NB4 (cell line): ENCODE data around the gene MAST4.

Source experiments
- DNase-seq: peaks from one replicate; pipeline ENCODE4 v3.0.0; 2010; ENCODE audit warnings: low read depth
- H3K4me3 ChIP-seq: one replicate; pipeline ENCODE4 v1.5.1; 2011; ENCODE audit warnings: mild to moderate bottlenecking, low read depth, low read length, moderate library complexity
- MYC ChIP-seq: IDR thresholded peaks from 2 replicates; pipeline ENCODE4 v1.6.1; 2011; ENCODE audit warnings: low read depth, low read length
- POLR2A ChIP-seq: IDR thresholded peaks from 2 replicates; pipeline ENCODE4 v1.6.1; 2011; ENCODE audit warnings: mild to moderate bottlenecking; ENCODE audit not compliant: insufficient read length; ENCODE audit errors: extremely low read depth
- TF ChIP-seq, protein P1 (sequence below): IDR thresholded peaks from 2 replicates; pipeline ENCODE4 v1.6.1; 2011; ENCODE audit warnings: low read depth, low read length
- TF ChIP-seq, protein P2 (sequence below): IDR thresholded peaks from one replicate; pipeline ENCODE4 v1.5.1; 2012; ENCODE audit warnings: low read depth, low read length

Gene MAST4

DNA sequence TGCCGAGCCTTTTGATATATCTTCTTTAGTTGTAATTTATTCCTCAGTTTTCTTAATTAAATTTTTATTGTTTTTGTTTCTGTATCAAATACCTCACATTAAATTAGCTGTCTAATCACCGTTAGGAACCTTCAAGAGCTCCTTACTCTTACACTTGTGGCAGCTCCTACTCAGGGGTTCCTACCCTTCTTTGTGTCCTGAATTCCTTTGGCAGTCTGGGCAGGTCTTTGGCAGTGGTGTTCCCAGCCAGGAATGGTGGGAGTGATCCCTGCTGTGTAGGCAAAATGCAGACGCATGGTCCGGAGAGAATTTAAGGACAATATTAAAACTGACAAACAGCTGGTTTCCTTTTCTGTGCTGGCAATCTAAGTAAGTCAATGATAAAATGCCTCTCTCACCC is 41.8 kb downstream of the MAST4 start:
- DNase-seq = no peak
- TF ChIP-seq POLR2A (no peak), MYC (no peak)
- TF ChIP-seq, protein P1, sequence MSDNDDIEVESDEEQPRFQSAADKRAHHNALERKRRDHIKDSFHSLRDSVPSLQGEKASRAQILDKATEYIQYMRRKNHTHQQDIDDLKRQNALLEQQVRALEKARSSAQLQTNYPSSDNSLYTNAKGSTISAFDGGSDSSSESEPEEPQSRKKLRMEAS = no peak
- TF ChIP-seq, protein P2, sequence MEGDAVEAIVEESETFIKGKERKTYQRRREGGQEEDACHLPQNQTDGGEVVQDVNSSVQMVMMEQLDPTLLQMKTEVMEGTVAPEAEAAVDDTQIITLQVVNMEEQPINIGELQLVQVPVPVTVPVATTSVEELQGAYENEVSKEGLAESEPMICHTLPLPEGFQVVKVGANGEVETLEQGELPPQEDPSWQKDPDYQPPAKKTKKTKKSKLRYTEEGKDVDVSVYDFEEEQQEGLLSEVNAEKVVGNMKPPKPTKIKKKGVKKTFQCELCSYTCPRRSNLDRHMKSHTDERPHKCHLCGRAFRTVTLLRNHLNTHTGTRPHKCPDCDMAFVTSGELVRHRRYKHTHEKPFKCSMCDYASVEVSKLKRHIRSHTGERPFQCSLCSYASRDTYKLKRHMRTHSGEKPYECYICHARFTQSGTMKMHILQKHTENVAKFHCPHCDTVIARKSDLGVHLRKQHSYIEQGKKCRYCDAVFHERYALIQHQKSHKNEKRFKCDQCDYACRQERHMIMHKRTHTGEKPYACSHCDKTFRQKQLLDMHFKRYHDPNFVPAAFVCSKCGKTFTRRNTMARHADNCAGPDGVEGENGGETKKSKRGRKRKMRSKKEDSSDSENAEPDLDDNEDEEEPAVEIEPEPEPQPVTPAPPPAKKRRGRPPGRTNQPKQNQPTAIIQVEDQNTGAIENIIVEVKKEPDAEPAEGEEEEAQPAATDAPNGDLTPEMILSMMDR = no peak
- H3K4me3 ChIP-seq = no peak overlapping the region

DNA sequence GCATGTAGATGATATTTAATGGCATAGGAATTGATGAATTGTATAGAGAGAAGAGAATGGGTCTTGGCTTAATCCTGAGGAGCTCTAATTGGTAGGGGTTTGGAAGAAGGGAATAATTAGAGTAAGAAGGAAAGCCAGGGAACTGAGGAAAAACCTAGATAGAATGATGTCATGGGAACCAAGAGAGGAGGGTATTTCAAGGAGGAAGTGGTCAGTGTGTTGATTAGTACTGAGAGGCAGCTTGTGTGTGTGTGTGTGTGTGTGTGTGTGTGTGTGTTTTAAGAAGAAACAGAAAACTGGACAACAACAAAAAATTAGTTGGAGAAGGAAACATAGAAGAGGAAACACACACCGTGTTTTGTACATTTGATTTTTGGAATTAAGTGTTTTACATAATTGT is 42.8 kb downstream of the MAST4 start:
- TF ChIP-seq POLR2A (no peak), MYC (no peak)
- TF ChIP-seq, protein P2 = no peak
- TF ChIP-seq, protein P1 = no peak
- no peak overlapping the region for H3K4me3 ChIP-seq
- no peak for DNase-seq

DNA sequence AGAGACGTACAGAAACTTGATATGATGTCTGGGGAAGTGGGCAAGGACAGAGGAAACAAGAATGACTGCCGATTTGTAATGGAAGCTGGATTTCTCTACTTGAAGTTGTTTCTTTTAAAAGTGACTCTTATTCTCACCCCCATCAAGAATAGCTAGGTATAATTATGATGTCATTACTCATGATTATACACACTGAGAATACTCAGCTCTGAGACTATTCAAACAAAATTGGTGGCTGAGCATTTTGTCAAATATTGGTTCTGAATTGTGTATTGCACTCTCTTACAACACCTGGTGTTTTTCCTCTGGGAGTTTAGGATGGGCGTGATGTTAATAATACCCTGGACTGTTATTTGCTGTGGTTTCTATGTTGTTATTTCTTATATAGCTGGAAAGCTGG is 46.3 kb downstream of the MAST4 start:
- TF ChIP-seq, protein P1 = no peak
- TF ChIP-seq POLR2A (no peak), MYC (no peak)
- TF ChIP-seq, protein P2 = no peak
- no peak for DNase-seq
- no peak overlapping the region for H3K4me3 ChIP-seq

DNA sequence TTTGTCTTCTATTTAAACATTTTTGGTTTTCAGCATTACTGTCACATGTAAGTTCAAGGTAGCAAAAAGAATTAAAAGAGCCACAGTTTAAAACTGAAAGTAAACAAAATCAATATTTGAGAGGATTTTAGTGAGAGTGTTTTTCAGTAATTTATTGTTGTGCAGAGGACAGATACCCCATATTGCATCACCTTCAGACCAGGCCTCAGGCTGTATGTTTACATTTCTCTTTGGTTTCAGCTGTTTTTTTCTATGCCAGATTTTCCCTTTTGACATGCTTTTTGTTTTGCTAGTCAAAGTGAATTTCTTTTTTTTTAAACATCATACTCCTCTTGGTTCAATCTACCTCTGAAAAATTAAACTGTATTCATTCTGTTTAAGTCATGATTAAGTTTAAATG is 47.2 kb downstream of the MAST4 start:
- TF ChIP-seq, protein P2 = no peak
- TF ChIP-seq POLR2A = no peak
- TF ChIP-seq MYC = no peak
- no peak for DNase-seq
- no peak overlapping the region for H3K4me3 ChIP-seq

DNA sequence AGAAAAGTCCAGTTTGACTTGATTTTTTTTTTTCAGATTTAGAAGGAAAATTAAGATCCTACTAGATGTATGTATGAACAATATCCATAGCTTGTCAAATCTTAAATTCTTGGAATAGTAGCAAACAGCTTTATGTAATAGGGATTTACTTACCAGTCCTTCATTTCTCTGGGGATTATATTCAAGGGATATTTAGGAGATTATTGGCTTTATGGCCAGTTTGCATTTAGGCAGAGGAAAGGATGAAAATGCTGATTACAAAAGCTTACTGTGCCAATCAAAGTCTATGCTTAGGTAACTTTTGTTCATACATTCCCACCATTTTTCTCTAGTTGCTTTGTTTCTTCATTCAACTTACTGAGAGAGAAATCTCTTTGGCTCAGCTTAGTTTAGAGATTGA is 47.9 kb downstream of the MAST4 start:
- H3K4me3 ChIP-seq = no peak overlapping the region
- no peak for DNase-seq

More for the DNA sequence above, 47.9 kb downstream of the MAST4 start:
- no peak for TF ChIP-seq POLR2A
- TF ChIP-seq, protein P1 = no peak
- TF ChIP-seq, protein P2 = no peak
- TF ChIP-seq MYC = no peak
